Immature natural killer cell (primary cell): ENCODE data around the gene ZDHHC17. TPM values are rescaled to one million over a fixed set of nuclear protein-coding genes. Genes with fewer than 3 reads are reported as not detected.
"Not testable (repeated sequence)": the region's sequence is repeated elsewhere in the genome, so short reads cannot be mapped to it uniquely, and the experiment has no call there.

ENCODE experiments used
- DNase-seq, 3 donors: peaks; one replicate each; pipeline ENCODE4 v3.0.0; 2022; ENCODE audit warnings: mixed read lengths in 1 of 3
- H3K27ac Mint-ChIP-seq, 6 donors: one replicate each; pipeline ENCODE4 v1.8.0; 2020; ENCODE audit warnings: mixed read lengths in 6 of 6, mild to moderate bottlenecking in 5 of 6, inconsistent platforms in 4 of 6, moderate library complexity in 3 of 6
- H3K27me3 Mint-ChIP-seq, 3 donors: one replicate each; pipeline ENCODE4 v1.8.0; 2020 to 2021; ENCODE audit warnings: low read depth in 3 of 3, mild to moderate bottlenecking in 3 of 3, mixed read lengths in 3 of 3, moderate library complexity in 3 of 3, inconsistent platforms in 1 of 3
- H3K36me3 Mint-ChIP-seq, 3 donors: one replicate each; pipeline ENCODE4 v1.8.0; 2020; ENCODE audit warnings: mixed read lengths in 3 of 3, inconsistent platforms in 2 of 3, mild to moderate bottlenecking in 2 of 3
- H3K4me1 Mint-ChIP-seq, 2 donors: one replicate each; pipeline ENCODE4 v1.8.0; 2020; ENCODE audit warnings: inconsistent platforms in 2 of 2, mild to moderate bottlenecking in 2 of 2, mixed read lengths in 2 of 2, moderate library complexity in 1 of 2
- H3K4me3 Mint-ChIP-seq, 5 donors: one replicate each; pipeline ENCODE4 v1.8.0; 2020; ENCODE audit warnings: mild to moderate bottlenecking in 5 of 5, mixed read lengths in 5 of 5, inconsistent platforms in 3 of 5, moderate library complexity in 3 of 5
- H3K9me3 Mint-ChIP-seq, 6 donors: one replicate each; pipeline ENCODE4 v1.8.0; 2020; ENCODE audit warnings: mild to moderate bottlenecking in 6 of 6, mixed read lengths in 6 of 6, inconsistent platforms in 4 of 6, moderate library complexity in 3 of 6
- polyA plus RNA-seq, 3 donors: library from polyadenylated mRNA; unstranded; fragments of 300-500 nt; fragmentation: Illumina TruSeq; gene quantifications; one replicate each; pipeline ENCODE4 v1.2.3, GENCODE V29; 2021

The ZDHHC17 gene
- polyA plus RNA-seq, 3 donors from 2014 or later = 9.2 to 15.8 (median 11.0) TPM

- H3K4me3 Mint-ChIP-seq = no peak overlapping the region
Observed at GRCh38 chr12:76740501-76740900, 23.4 kb upstream of the ZDHHC17 start.

GRCh38 chr12:76745343-76745742 is 18.6 kb upstream of the ZDHHC17 start:
- Mint-ChIP-seq H3K27me3 (peaks cover 0 to 3% (median 0%) of the 10 kb centered on the region in 3 donors), H3K4me1 (no peaks in the 10 kb centered on the region), H3K36me3 (no peaks in the 10 kb centered on the region)

More at GRCh38 chr12:76740501-76740900, 23.4 kb upstream of the ZDHHC17 start:
- no peak for DNase-seq
- H3K27me3 Mint-ChIP-seq = peaks cover 4 to 13% (median 13%) of the 10 kb centered on the region in 3 donors
- peaks cover 0 to 7% (median 4%) of the 10 kb centered on the region in 6 donors for H3K9me3 Mint-ChIP-seq
- H3K4me1 Mint-ChIP-seq = no peaks in the 10 kb centered on the region
- H3K36me3 Mint-ChIP-seq = no peaks in the 10 kb centered on the region
- H3K27ac Mint-ChIP-seq = no peak overlapping the region

GRCh38 chr12:76746516-76746915 is 17.4 kb upstream of the ZDHHC17 start:
- no peak overlapping the region for H3K4me3 Mint-ChIP-seq
- peaks cover 0 to 1% (median 0%) of the 10 kb centered on the region in 3 donors for H3K27me3 Mint-ChIP-seq

More at GRCh38 chr12:76745343-76745742, 18.6 kb upstream of the ZDHHC17 start:
- no peak for DNase-seq
- H3K27ac Mint-ChIP-seq = no peak overlapping the region
- no peak overlapping the region for H3K4me3 Mint-ChIP-seq
- H3K9me3 Mint-ChIP-seq = no peaks in the 10 kb centered on the region

GRCh38 chr12:76747245-76747644 is 16.7 kb upstream of the ZDHHC17 start:
- no peak for DNase-seq
- Mint-ChIP-seq H3K27me3 (peaks cover 0 to 1% (median 0%) of the 10 kb centered on the region in 3 donors), H3K27ac (no peak overlapping the region), H3K4me3 (no peak overlapping the region), H3K9me3 (no peaks in the 10 kb centered on the region), H3K36me3 (no peaks in the 10 kb centered on the region), H3K4me1 (no peaks in the 10 kb centered on the region)

More at GRCh38 chr12:76746516-76746915, 17.4 kb upstream of the ZDHHC17 start:
- Mint-ChIP-seq H3K4me1 (no peaks in the 10 kb centered on the region), H3K9me3 (no peaks in the 10 kb centered on the region), H3K36me3 (no peaks in the 10 kb centered on the region), H3K27ac (no peak overlapping the region)
- DNase-seq = no peak

- H3K9me3 Mint-ChIP-seq = no peaks in the 10 kb centered on the region
- H3K4me1 Mint-ChIP-seq = no peaks in the 10 kb centered on the region
- no peak for DNase-seq
- no peaks in the 10 kb centered on the region for H3K36me3 Mint-ChIP-seq
- H3K27ac Mint-ChIP-seq = no peak overlapping the region
- H3K4me3 Mint-ChIP-seq = no peak overlapping the region
- peaks cover 0 to 6% (median 3%) of the 10 kb centered on the region in 3 donors for H3K27me3 Mint-ChIP-seq
Observed at GRCh38 chr12:76755829-76756379, 8.0 kb upstream of the ZDHHC17 start.

- Mint-ChIP-seq H3K27ac (no peak overlapping the region), H3K36me3 (no peaks in the 10 kb centered on the region), H3K4me3 (no peak overlapping the region), H3K9me3 (no peaks in the 10 kb centered on the region), H3K4me1 (peaks cover 0 to under 1% of the 10 kb centered on the region in 2 donors), H3K27me3 (peaks cover 1 to 7% (median 5%) of the 10 kb centered on the region in 3 donors)
- no peak for DNase-seq
Observed at GRCh38 chr12:76757694-76758093, 6.2 kb upstream of the ZDHHC17 start.

- Mint-ChIP-seq H3K4me3 (peak overlapping the region; percentile 85 to 98 (median 97)), H3K9me3 (no peaks in the 10 kb centered on the region), H3K4me1 (peaks cover 32 to 34% of the 10 kb centered on the region in 2 donors), H3K27ac (peak overlapping the region in 5 of 6 donors; percentile 74 to 96 (median 83)), H3K36me3 (no peaks in the 10 kb centered on the region), H3K27me3 (peaks cover 12 to 21% (median 17%) of the 10 kb centered on the region in 3 donors)
- DNase-seq = no peak
Observed at GRCh38 chr12:76762601-76762980, 1.3 kb upstream of the ZDHHC17 start.

GRCh38 chr12:76764856-76765255 is 941 bp downstream of the ZDHHC17 start:
- Mint-ChIP-seq H3K4me1 (peaks cover 32 to 36% of the 10 kb centered on the region in 2 donors), H3K36me3 (no peaks in the 10 kb centered on the region), H3K9me3 (no peaks in the 10 kb centered on the region), H3K27ac (peak overlapping the region; percentile 94 to 98 (median 96)), H3K4me3 (peak overlapping the region; percentile 97 to 98 (median 97)), H3K27me3 (peaks cover 12 to 19% (median 17%) of the 10 kb centered on the region in 3 donors)
- DNase-seq = peak in 1 of 3 donors; percentile 2

- H3K36me3 Mint-ChIP-seq = no peaks in the 10 kb centered on the region
- H3K4me1 Mint-ChIP-seq = peaks cover 33 to 41% of the 10 kb centered on the region in 2 donors
- H3K9me3 Mint-ChIP-seq = no peaks in the 10 kb centered on the region
- peak overlapping the region; percentile 94 to 98 (median 96) for H3K27ac Mint-ChIP-seq
- H3K27me3 Mint-ChIP-seq = peaks cover 12 to 19% (median 17%) of the 10 kb centered on the region in 3 donors
- H3K4me3 Mint-ChIP-seq = peak overlapping the region; percentile 97 to 98 (median 97)
- DNase-seq = no peak
Observed at GRCh38 chr12:76765598-76765997, 1.7 kb downstream of the ZDHHC17 start.

GRCh38 chr12:76766161-76766560 is 2.2 kb downstream of the ZDHHC17 start:
- DNase-seq = no peak
- Mint-ChIP-seq H3K4me3 (peak overlapping the region in 4 of 5 donors; percentile 14 to 97 (median 97)), H3K27me3 (peaks cover 12 to 19% (median 16%) of the 10 kb centered on the region in 3 donors), H3K4me1 (peaks cover 33 to 41% of the 10 kb centered on the region in 2 donors), H3K9me3 (no peaks in the 10 kb centered on the region), H3K27ac (peak overlapping the region in 3 of 6 donors; percentile 24 to 98 (median 96)), H3K36me3 (no peaks in the 10 kb centered on the region)

- Mint-ChIP-seq H3K36me3 (peaks cover 0 to 4% (median 0%) of the 10 kb centered on the region in 3 donors), H3K27ac (no peak overlapping the region), H3K9me3 (no peaks in the 10 kb centered on the region), H3K4me1 (peaks cover 36 to 58% of the 10 kb centered on the region in 2 donors), H3K4me3 (no peak overlapping the region), H3K27me3 (peaks cover 8 to 9% (median 9%) of the 10 kb centered on the region in 3 donors)
- no peak for DNase-seq
Observed at GRCh38 chr12:76768576-76768975, 4.7 kb downstream of the ZDHHC17 start.

GRCh38 chr12:76777765-76778216 is 13.9 kb downstream of the ZDHHC17 start:
- H3K4me3 Mint-ChIP-seq = peak overlapping the region in 4 of 5 donors; percentile 32 to 42 (median 38)
- H3K4me1 Mint-ChIP-seq = peaks cover 51 to 77% of the 10 kb centered on the region in 2 donors

GRCh38 chr12:76778364-76778763 is 14.4 kb downstream of the ZDHHC17 start:
- no peaks in the 10 kb centered on the region for H3K36me3 Mint-ChIP-seq
- DNase-seq = no peak
- H3K4me1 Mint-ChIP-seq = peaks cover 52 to 77% of the 10 kb centered on the region in 2 donors
- H3K27ac Mint-ChIP-seq = no peak overlapping the region
- peaks cover 0 to 3% (median 1%) of the 10 kb centered on the region in 3 donors for H3K27me3 Mint-ChIP-seq
- no peak overlapping the region for H3K4me3 Mint-ChIP-seq
- no peaks in the 10 kb centered on the region for H3K9me3 Mint-ChIP-seq

More at GRCh38 chr12:76777765-76778216, 13.9 kb downstream of the ZDHHC17 start:
- no peak for DNase-seq
- Mint-ChIP-seq H3K27ac (peak overlapping the region in 1 of 6 donors; percentile 14), H3K9me3 (no peaks in the 10 kb centered on the region), H3K27me3 (peaks cover 0 to 3% (median 1%) of the 10 kb centered on the region in 3 donors), H3K36me3 (peaks cover 0 to 4% (median 0%) of the 10 kb centered on the region in 3 donors)

- H3K36me3 Mint-ChIP-seq, H3K27me3 Mint-ChIP-seq, DNase-seq, H3K4me3 Mint-ChIP-seq, H3K9me3 Mint-ChIP-seq, H3K27ac Mint-ChIP-seq: not testable (repeated sequence)
- peaks cover 58 to 81% of the 10 kb centered on the region in 2 donors for H3K4me1 Mint-ChIP-seq
Observed at GRCh38 chr12:76779310-76779709, 15.4 kb downstream of the ZDHHC17 start.
